ENCODE results near the gene DCC.
A peak's percentile ranks its signal among the peaks of the same experiment; 100 is the strongest.
"Not testable (repeated sequence)": the region's sequence is repeated elsewhere in the genome, so short reads cannot be mapped to it uniquely, and the experiment has no call there.

DCC gene

GRCh38 chr18:52348209-52348608 is 8.2 kb downstream of the DCC start:
- no peak for DNase-seq

GRCh38 chr18:52349498-52349897 is 9.5 kb downstream of the DCC start:
- no peak for DNase-seq

GRCh38 chr18:52352920-52353319 is 12.9 kb downstream of the DCC start:
- DNase-seq, result no peak

GRCh38 chr18:52353589-52353988 is 13.6 kb downstream of the DCC start:
- DNase-seq, result no peak

- DNase-seq, result no peak
These were observed 23.9 kb downstream of the DCC start for GRCh38 chr18:52363861-52364260.

- DNase-seq, result not testable (repeated sequence)
These were observed 26.9 kb downstream of the DCC start for GRCh38 chr18:52366851-52367250.

GRCh38 chr18:52367953-52368742 is 28.2 kb downstream of the DCC start:
- no peak for DNase-seq

- DNase-seq, result no peak
These were observed 30.8 kb downstream of the DCC start for GRCh38 chr18:52370841-52371240.

- no peak for DNase-seq
These were observed 36.1 kb downstream of the DCC start for GRCh38 chr18:52376104-52376503.

GRCh38 chr18:52377094-52377493 is 37.1 kb downstream of the DCC start:
- no peak for DNase-seq

GRCh38 chr18:52386306-52386705 is 46.3 kb downstream of the DCC start:
- DNase-seq, result no peak

GRCh38 chr18:52387175-52387574 is 47.2 kb downstream of the DCC start:
- no peak for DNase-seq

- no peak for DNase-seq
These were observed 52.0 kb downstream of the DCC start for GRCh38 chr18:52391810-52392559.

GRCh38 chr18:52394602-52395001 is 54.6 kb downstream of the DCC start:
- no peak for DNase-seq

GRCh38 chr18:52395146-52395852 is 55.3 kb downstream of the DCC start:
- no peak for DNase-seq

GRCh38 chr18:52401236-52401635 is 61.2 kb downstream of the DCC start:
- no peak for DNase-seq

- DNase-seq, result no peak
These were observed 62.8 kb downstream of the DCC start for GRCh38 chr18:52402814-52403213.

GRCh38 chr18:52403291-52404021 is 63.5 kb downstream of the DCC start:
- peak; percentile 51 for DNase-seq

GRCh38 chr18:52408800-52409302 is 68.9 kb downstream of the DCC start:
- DNase-seq, result peak; percentile 17

GRCh38 chr18:52409727-52410126 is 69.7 kb downstream of the DCC start:
- no peak for DNase-seq

- DNase-seq, result no peak
These were observed 75.1 kb downstream of the DCC start for GRCh38 chr18:52415131-52415530.

- DNase-seq, result peak; percentile 41
These were observed 83.1 kb downstream of the DCC start for GRCh38 chr18:52422985-52423601.

Data from DMS153 (cell line).